RWPE2 (cell line): ENCODE measurements around the gene MAN1C1.

Experiments
- ATAC-seq: fragments of 200-7000 bp; cut with Tn5 transposase; 3 replicates; pipeline ENCODE4 v1.9.1; 2021; ENCODE audit warnings: low read depth
- DNase-seq: peaks from one replicate; pipeline ENCODE4 v3.0.0-alpha.2; 2020; ENCODE audit warnings: low spot score
- H3K27ac ChIP-seq: fragments of 450-650 bp; 2 replicates; pipeline ENCODE4 v1.5.1; 2017; ENCODE audit warnings: mild to moderate bottlenecking; ENCODE audit not compliant: poor library complexity, severe bottlenecking
- H3K27me3 ChIP-seq: fragments of 250-450 bp; sonication (Bioruptor Pico); 2 replicates; pipeline ENCODE4 v1.5.1; 2021; ENCODE audit warnings: mild to moderate bottlenecking, moderate library complexity; ENCODE audit not compliant: insufficient read depth, poor library complexity, severe bottlenecking
- H3K36me3 ChIP-seq: fragments of 250-450 bp; sonication (Bioruptor Pico); 2 replicates; pipeline ENCODE4 v1.5.1; 2020; ENCODE audit warnings: low read depth, mild to moderate bottlenecking, moderate library complexity
- H3K4me1 ChIP-seq: fragments of 250-450 bp; sonication (Bioruptor Pico); 2 replicates; pipeline ENCODE4 v1.5.1; 2021; ENCODE audit warnings: mild to moderate bottlenecking, moderate library complexity; ENCODE audit not compliant: insufficient read depth, poor library complexity, severe bottlenecking
- H3K4me3 ChIP-seq: fragments of 250-450 bp; sonication (Bioruptor Pico); 2 replicates; pipeline ENCODE4 v1.5.1; 2021; ENCODE audit warnings: mild to moderate bottlenecking, moderate library complexity; ENCODE audit not compliant: severe bottlenecking
- H3K9me3 ChIP-seq: fragments of 250-450 bp; sonication (Bioruptor Pico); 2 replicates; pipeline ENCODE4 v1.5.1; 2021; ENCODE audit warnings: mild to moderate bottlenecking, moderate library complexity; ENCODE audit not compliant: severe bottlenecking
- TF ChIP-seq, protein P1 (sequence below): fragments of 450-650 bp; IDR thresholded peaks from one replicate; pipeline ENCODE4 v1.5.1; 2017; ENCODE audit warnings: mild to moderate bottlenecking, moderate library complexity; ENCODE audit not compliant: poor library complexity, severe bottlenecking

The MAN1C1 gene

DNA sequence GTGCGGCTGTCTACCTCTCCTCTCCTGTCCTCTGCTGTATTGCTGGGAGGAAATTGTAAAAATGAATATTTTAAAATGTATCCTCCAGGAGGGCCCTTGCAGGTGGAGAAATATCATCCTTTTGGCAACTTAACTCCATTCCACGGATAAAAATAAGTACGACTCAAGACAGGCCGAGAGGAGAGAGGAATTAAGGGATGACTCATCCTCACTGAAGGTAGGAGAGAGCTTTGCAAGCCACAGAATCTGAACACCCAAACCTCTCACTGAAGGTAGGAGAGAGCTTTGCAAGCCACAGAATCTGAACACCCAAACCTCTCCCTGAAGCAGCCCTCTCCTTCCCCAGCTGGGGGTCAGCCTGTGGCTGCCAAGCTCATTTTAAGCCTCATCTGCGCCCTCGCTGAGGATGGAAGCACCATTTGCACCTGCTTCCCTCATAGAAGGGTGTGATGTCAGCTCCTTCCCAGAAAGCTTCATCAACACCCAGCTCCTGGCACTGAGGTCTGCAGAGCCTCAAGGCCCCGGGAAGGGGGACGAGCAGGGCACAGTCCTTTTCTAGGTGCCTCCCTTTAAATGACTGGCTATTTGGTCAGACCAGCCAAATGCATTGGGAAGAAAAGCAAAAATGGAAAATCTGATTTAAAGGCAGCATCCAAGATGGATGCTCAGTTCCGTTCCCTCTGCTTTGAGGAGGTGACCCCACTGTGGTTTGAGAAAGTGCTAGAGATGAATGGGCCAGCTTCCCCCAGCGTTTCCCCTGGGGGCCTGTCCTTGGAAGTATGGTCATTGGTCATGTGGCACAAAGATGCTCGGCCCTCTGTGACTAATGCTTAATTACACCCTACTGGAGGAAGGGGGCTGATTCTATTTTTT is 170.5 kb downstream of the MAN1C1 start:
- H3K9me3 ChIP-seq = no peaks in the 10 kb centered on the region
- H3K4me1 ChIP-seq = no peaks in the 10 kb centered on the region
- ATAC-seq (peak; percentile 48; the same call in 1 of the 3 replicates), DNase-seq (no peak)
- H3K4me3 ChIP-seq = no peak overlapping the region
- TF ChIP-seq, protein P1, sequence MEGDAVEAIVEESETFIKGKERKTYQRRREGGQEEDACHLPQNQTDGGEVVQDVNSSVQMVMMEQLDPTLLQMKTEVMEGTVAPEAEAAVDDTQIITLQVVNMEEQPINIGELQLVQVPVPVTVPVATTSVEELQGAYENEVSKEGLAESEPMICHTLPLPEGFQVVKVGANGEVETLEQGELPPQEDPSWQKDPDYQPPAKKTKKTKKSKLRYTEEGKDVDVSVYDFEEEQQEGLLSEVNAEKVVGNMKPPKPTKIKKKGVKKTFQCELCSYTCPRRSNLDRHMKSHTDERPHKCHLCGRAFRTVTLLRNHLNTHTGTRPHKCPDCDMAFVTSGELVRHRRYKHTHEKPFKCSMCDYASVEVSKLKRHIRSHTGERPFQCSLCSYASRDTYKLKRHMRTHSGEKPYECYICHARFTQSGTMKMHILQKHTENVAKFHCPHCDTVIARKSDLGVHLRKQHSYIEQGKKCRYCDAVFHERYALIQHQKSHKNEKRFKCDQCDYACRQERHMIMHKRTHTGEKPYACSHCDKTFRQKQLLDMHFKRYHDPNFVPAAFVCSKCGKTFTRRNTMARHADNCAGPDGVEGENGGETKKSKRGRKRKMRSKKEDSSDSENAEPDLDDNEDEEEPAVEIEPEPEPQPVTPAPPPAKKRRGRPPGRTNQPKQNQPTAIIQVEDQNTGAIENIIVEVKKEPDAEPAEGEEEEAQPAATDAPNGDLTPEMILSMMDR = no peak
- no peak overlapping the region for H3K27ac ChIP-seq
- no peaks in the 10 kb centered on the region for H3K36me3 ChIP-seq
- no peaks in the 10 kb centered on the region for H3K27me3 ChIP-seq

DNA sequence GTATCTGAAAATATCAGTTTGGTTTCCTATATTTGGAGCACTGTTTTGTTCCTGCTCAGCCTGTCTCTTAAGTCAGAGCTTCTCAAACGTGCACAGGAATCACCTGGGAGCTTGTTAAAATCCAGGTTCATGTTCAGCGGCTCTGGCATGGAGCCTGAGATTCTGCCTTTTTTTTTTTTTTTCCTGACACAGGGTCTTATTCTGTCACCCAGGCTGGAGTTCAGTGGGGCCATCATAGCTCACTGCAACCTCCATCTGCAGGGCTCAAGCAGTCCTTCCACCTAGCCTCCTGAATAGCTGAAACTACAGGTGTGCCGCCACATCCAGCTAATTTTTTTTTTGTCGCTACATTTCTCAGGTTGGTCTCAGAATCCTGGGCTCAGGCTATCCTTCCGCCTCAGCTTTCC is 171.2 kb downstream of the MAN1C1 start:
- Histone ChIP-seq H3K9me3 (no peaks in the 10 kb centered on the region), H3K27ac (no peak overlapping the region), H3K4me3 (no peak overlapping the region), H3K4me1 (no peaks in the 10 kb centered on the region), H3K27me3 (no peaks in the 10 kb centered on the region), H3K36me3 (no peaks in the 10 kb centered on the region)
- DNase-seq (no peak), ATAC-seq (no peak)
- TF ChIP-seq, protein P1 = no peak

DNA sequence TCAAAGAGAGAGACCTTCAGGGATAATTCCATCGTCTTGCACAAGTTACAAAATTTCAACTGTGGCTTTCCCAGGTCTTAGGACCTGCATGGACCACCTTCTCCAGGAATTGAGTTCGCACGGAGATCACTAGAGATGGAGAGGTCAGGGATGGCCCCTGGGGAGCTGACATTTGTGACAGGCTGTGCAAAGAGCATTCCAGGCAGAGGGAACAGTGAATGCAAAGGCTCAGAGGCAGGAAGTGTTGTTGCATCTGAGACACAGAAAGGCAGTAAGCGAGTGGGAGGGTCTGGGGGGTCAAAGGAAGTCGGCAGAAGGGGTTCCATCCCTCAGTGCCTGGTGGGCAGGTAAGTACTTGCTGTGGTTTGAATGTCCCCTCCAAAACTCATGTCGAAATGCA is 173.9 kb downstream of the MAN1C1 start:
- ATAC-seq (no peak), DNase-seq (no peak)
- TF ChIP-seq, protein P1 = no peak
- H3K9me3 ChIP-seq = no peaks in the 10 kb centered on the region
- H3K27me3 ChIP-seq = no peaks in the 10 kb centered on the region
- no peaks in the 10 kb centered on the region for H3K36me3 ChIP-seq
- H3K4me1 ChIP-seq = no peaks in the 10 kb centered on the region
- H3K27ac ChIP-seq = no peak overlapping the region
- no peak overlapping the region for H3K4me3 ChIP-seq

DNA sequence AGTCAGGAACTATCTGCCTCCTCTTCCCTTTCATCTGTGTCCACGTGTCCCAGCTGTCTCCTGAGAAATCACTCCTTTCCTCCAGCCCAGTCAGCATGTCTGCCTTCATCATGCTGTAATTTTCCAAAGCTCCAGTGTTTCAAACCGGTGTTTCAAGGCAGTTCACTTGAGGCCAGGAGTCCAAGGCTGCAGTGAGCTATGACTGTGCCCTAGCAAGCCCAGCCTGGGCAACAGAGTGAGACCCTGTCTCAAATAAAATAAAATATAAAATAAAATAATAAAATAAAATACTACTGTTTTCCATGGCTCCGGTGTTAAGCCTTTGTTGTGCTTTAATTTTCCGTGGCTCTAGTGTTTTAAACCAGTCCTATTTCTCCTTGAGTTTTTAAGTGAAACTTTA is 175.5 kb downstream of the MAN1C1 start:
- no peak for DNase-seq

More for the DNA sequence above, 175.5 kb downstream of the MAN1C1 start:
- ATAC-seq = no peak
- TF ChIP-seq, protein P1 = no peak
- H3K4me3 ChIP-seq = no peak overlapping the region
- no peaks in the 10 kb centered on the region for H3K36me3 ChIP-seq
- H3K27ac ChIP-seq = no peak overlapping the region
- H3K9me3 ChIP-seq = no peaks in the 10 kb centered on the region
- no peaks in the 10 kb centered on the region for H3K4me1 ChIP-seq
- H3K27me3 ChIP-seq = no peaks in the 10 kb centered on the region
